IMR-90 (cell line): ENCODE measurements around the gene NEIL1. TPM values are rescaled to one million over a fixed set of nuclear protein-coding genes. Genes with fewer than 3 reads are reported as not detected.

Source experiments
- ATAC-seq: fragments of 200-7000 bp; cut with Tn5 transposase; 2 replicates; pipeline ENCODE4 v1.9.1; 2020; ENCODE audit warnings: low read depth, mild to moderate bottlenecking, moderate library complexity
- BruUV-seq: library from RNA; stranded (reverse); fragments of 400-500 nt; replicated peaks from 2 replicates; lab custom pipeline; 2021; lab: Mats Ljungman, UMichigan
- CTCF ChIA-PET: fragments of 300-600 bp; formaldehyde crosslinking; extraction: SDS; loops from one replicate; lab custom pipeline; 2021; ENCODE audit warnings: antibody characterized with exemption; lab: Yijun Ruan, JAX
- POLR2A ChIA-PET: fragments of 300-600 bp; sonication (Branson Sonifier 250); formaldehyde crosslinking; loops from one replicate; lab custom pipeline; 2022; ENCODE audit warnings: antibody characterized with exemption; ENCODE audit not compliant: unreplicated experiment; lab: Charles Lee
- DNase-seq: peaks from one replicate; pipeline ENCODE4 v3.0.0; 2013
- H2AFZ ChIP-seq: replicated peaks from 2 replicates; pipeline ENCODE3; 2013; ENCODE audit warnings: low read length, mild to moderate bottlenecking; ENCODE audit not compliant: poor library complexity
- H2AK5ac ChIP-seq: 2 replicates; pipeline ENCODE4 v1.6.1; 2013; ENCODE audit warnings: low read depth, low read length, inconsistent platforms
- H2AK9ac ChIP-seq: replicated peaks from 2 replicates; pipeline ENCODE3; 2013; ENCODE audit warnings: mild to moderate bottlenecking, low read depth, low read length, moderate library complexity; ENCODE audit not compliant: poor library complexity
- H2BK120ac ChIP-seq: 2 replicates; pipeline ENCODE4 v1.6.1; 2013; ENCODE audit warnings: low read depth, low read length, inconsistent platforms
- H2BK15ac ChIP-seq: 3 replicates; pipeline ENCODE4 v1.6.1; 2013; ENCODE audit warnings: low read depth, low read length, inconsistent platforms
- H2BK20ac ChIP-seq: 2 replicates; pipeline ENCODE4 v1.6.1; 2013; ENCODE audit warnings: low read depth, mild to moderate bottlenecking, inconsistent platforms, low read length, moderate library complexity
- H2BK5ac ChIP-seq: 2 replicates; pipeline ENCODE4 v1.6.1; 2013; ENCODE audit warnings: mild to moderate bottlenecking, low read depth, low read length, inconsistent platforms; ENCODE audit not compliant: poor library complexity, severe bottlenecking
- H3K14ac ChIP-seq: replicated peaks from 2 replicates; pipeline ENCODE4 v1.6.1; 2013; ENCODE audit warnings: low read depth, low read length, inconsistent platforms
- H3K18ac ChIP-seq: 2 replicates; pipeline ENCODE4 v1.6.1; 2013; ENCODE audit warnings: low read depth, low read length, control low read depth
- H3K23ac ChIP-seq: 2 replicates; pipeline ENCODE4 v1.6.1; 2013; ENCODE audit warnings: low read depth, low read length, inconsistent platforms
- H3K27ac ChIP-seq: 2 replicates; pipeline ENCODE4 v1.5.1; 2013; ENCODE audit warnings: mild to moderate bottlenecking, control low read depth, low read length; ENCODE audit not compliant: insufficient read depth
- H3K27me3 ChIP-seq: 2 replicates; pipeline ENCODE4 v1.6.1; 2013; ENCODE audit warnings: low read length; ENCODE audit not compliant: control insufficient read depth, insufficient read depth
- H3K36me3 ChIP-seq: 2 replicates; pipeline ENCODE4 v1.6.1; 2013; ENCODE audit warnings: low read length, mixed read lengths; ENCODE audit not compliant: control insufficient read depth, insufficient read depth
- H3K4ac ChIP-seq: 2 replicates; pipeline ENCODE4 v1.6.1; 2013; ENCODE audit warnings: low read depth, low read length, inconsistent platforms
- H3K4me1 ChIP-seq: 2 replicates; pipeline ENCODE4 v1.6.1; 2013; ENCODE audit warnings: low read length, mixed read lengths; ENCODE audit not compliant: control insufficient read depth, insufficient read depth
- H3K4me2 ChIP-seq: 2 replicates; pipeline ENCODE4 v1.6.1; 2013; ENCODE audit warnings: low read depth, mild to moderate bottlenecking, control low read depth, low read length, moderate library complexity
- H3K4me3 ChIP-seq: 2 replicates; pipeline ENCODE4 v1.5.1; 2013; ENCODE audit warnings: low read depth, mild to moderate bottlenecking, control low read depth, low read length, moderate library complexity; ENCODE audit not compliant: insufficient read depth
- H3K56ac ChIP-seq: 2 replicates; pipeline ENCODE4 v1.6.1; 2013; ENCODE audit warnings: low read length, inconsistent platforms; ENCODE audit not compliant: insufficient read depth; ENCODE audit errors: extremely low read depth
- H3K79me1 ChIP-seq, 2 experiments: 2 replicates each; pipeline ENCODE4 v1.6.1; 2013; ENCODE audit warnings: low read length in 2 of 2, inconsistent platforms in 1 of 2, low read depth in 1 of 2
- H3K9ac ChIP-seq: 2 replicates; pipeline ENCODE4 v1.6.1; 2013; ENCODE audit warnings: low read depth, low read length, control low read depth
- H3K9me1 ChIP-seq: 2 replicates; pipeline ENCODE4 v1.6.1; 2013; ENCODE audit warnings: low read length, inconsistent platforms; ENCODE audit not compliant: insufficient read depth
- H3K9me3 ChIP-seq: 2 replicates; pipeline ENCODE4 v1.6.1; 2013; ENCODE audit warnings: low read length; ENCODE audit not compliant: control insufficient read depth, insufficient read depth
- H4K20me1 ChIP-seq: 2 replicates; pipeline ENCODE4 v1.6.1; 2013; ENCODE audit warnings: low read length, inconsistent platforms; ENCODE audit not compliant: insufficient read depth
- H4K5ac ChIP-seq: 2 replicates; pipeline ENCODE4 v1.6.1; 2013; ENCODE audit warnings: mild to moderate bottlenecking, low read depth, low read length, control low read depth
- H4K8ac ChIP-seq, 2 experiments: 2 replicates each; pipeline ENCODE4 v1.6.1; 2013; ENCODE audit warnings: low read depth in 2 of 2, low read length in 2 of 2, control low read depth in 1 of 2, inconsistent platforms in 1 of 2
- H4K91ac ChIP-seq: 2 replicates; pipeline ENCODE4 v1.6.1; 2013; ENCODE audit warnings: low read depth, low read length, inconsistent platforms; ENCODE audit not compliant: insufficient read depth
- CEBPB ChIP-seq: IDR thresholded peaks from 2 replicates; pipeline ENCODE4 v1.6.1; 2012; ENCODE audit warnings: low read depth, low read length, improper control_type of control experiment
- CHD1 ChIP-seq: IDR thresholded peaks from 2 replicates; pipeline ENCODE4 v1.6.1; 2012; ENCODE audit warnings: low read depth, low read length, improper control_type of control experiment
- CTCF ChIP-seq: conservative IDR thresholded peaks from 2 replicates; pipeline ENCODE4 v1.5.1; 2012; ENCODE audit warnings: mild to moderate bottlenecking, low read depth, low read length, improper control_type of control experiment
- FOS ChIP-seq: fragments of 150-350 bp; IDR thresholded peaks from 2 replicates; pipeline ENCODE4 v1.6.1; 2016; ENCODE audit warnings: low read depth, low read length
- POLR2A ChIP-seq: IDR thresholded peaks from 2 replicates; pipeline ENCODE4 v1.6.1; 2012; ENCODE audit warnings: mild to moderate bottlenecking, low read depth, low read length
- RAD21 ChIP-seq: IDR thresholded peaks from 2 replicates; pipeline ENCODE4 v1.6.1; 2012; ENCODE audit warnings: low read length, improper control_type of control experiment
- SMC3 ChIP-seq: fragments of 150-350 bp; IDR thresholded peaks from 2 replicates; pipeline ENCODE4 v1.6.1; 2016; ENCODE audit warnings: low read depth, mild to moderate bottlenecking, antibody characterized with exemption, low read length, moderate library complexity
- USF2 ChIP-seq: fragments of 150-350 bp; IDR thresholded peaks from 2 replicates; pipeline ENCODE4 v1.6.1; 2017; ENCODE audit warnings: mild to moderate bottlenecking, antibody characterized with exemption, low read length, low read depth
- WGBS, 2 experiments: methylation state at CpG; one replicate each; pipeline versions ENCODE4 v1.1.5 to v1.1.7; 2013; ENCODE audit warnings: missing lambda C conversion rate in 2 of 2; ENCODE audit not compliant: insufficient read length in 1 of 2; ENCODE audit errors: extremely low coverage in 2 of 2; 5-methylcytosine and 5-hydroxymethylcytosine counted together
- dilution Hi-C: fragments of 300-500 bp; cut with HindIII; formaldehyde crosslinking; loops from one replicate; pipeline ENCODE4 v1.14.3; 2018; ENCODE audit warnings: low sequenced_read_pairs; ENCODE audit not compliant: unreplicated experiment
- in situ Hi-C: fragments of 300-500 bp; cut with MboI; formaldehyde crosslinking; loops from 3 replicates; pipeline ENCODE4 v1.14.3; 2019; ENCODE audit warnings: low sequenced_read_pairs, inconsistent platforms, mixed read lengths
- intact Hi-C: fragments of 100-400 bp; cut with micrococcal nuclease; formaldehyde crosslinking; loops from 2 replicates; pipeline ENCODE4 v1.10.0; 2022
- polyA plus RNA-seq, 3 experiments: library from polyadenylated mRNA; depleted of rRNA; stranded (reverse); fragments of >200 nt; gene quantifications; 2 replicates each; pipeline ENCODE4 v1.2.3, GENCODE V29; 2012; ENCODE audit warnings: low replicate concordance in 1 of 3
- total RNA-seq: library from RNA; depleted of rRNA; stranded (reverse); fragments of >200 nt; gene quantifications from 2 replicates; pipeline ENCODE4 v1.2.3, GENCODE V29; 2012

NEIL1 gene
- total and polyA plus RNA-seq, 2 of the 4 experiments (the other 2 are of a cell fraction) = 1.1 to 3.6 TPM

DNA sequence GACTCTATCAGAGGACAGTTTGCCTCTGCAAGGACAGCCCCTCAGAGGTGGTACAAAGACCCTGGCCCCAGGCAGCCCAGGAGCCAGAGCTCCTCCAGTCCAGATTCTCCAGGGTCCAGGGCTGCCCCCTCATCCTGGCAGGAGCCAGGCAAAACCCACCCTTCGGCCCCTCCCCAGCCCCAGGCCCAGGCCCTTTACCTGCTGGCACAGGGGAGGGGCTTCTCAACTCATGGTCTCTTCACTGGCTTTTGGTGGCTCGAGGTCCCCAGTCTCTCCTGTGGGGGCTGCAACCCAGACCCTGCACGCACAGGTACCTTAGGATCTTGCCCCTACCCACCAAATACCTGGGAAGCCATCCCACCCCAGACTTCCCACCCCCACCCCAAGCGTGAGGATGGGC lies 8.5 kb downstream of the NEIL1 start:
- Histone ChIP-seq H3K4me2 (no peak overlapping the region), H3K4me1 (no peaks in the 10 kb centered on the region), H3K27me3 (no peaks in the 10 kb centered on the region), H2AFZ (no peak overlapping the region), H3K4me3 (no peak overlapping the region), H3K4ac (no peak overlapping the region), H3K18ac (no peak overlapping the region), H3K23ac (no peak overlapping the region), H3K9me1 (peaks cover 17% of the 10 kb centered on the region), H4K8ac (no peak overlapping the region), H2BK20ac (no peak overlapping the region), H3K36me3 (peaks cover 44% of the 10 kb centered on the region), H2BK15ac (no peak overlapping the region), H2BK5ac (no peak overlapping the region), H3K56ac (no peak overlapping the region), H3K9ac (no peak overlapping the region), H4K91ac (no peak overlapping the region), H3K14ac (no peak overlapping the region), H4K20me1 (no peaks in the 10 kb centered on the region), H2BK120ac (no peak overlapping the region), H3K9me3 (no peaks in the 10 kb centered on the region), H3K27ac (no peak overlapping the region), H2AK5ac (no peak overlapping the region), H4K5ac (no peak overlapping the region), H2AK9ac (no peak overlapping the region), H3K79me1 (no peaks in the 10 kb centered on the region; a peak in 1 of 4 replicates)
- DNase-seq (no peak), ATAC-seq (no peak)
- dilution Hi-C loops (no loop called here), in situ Hi-C loops (no loop called here), intact Hi-C loops (no loop called here)
- 100% methylated on average over 1 of the region's 4 CpGs; no CpG with 5 or more reads in 1 of the 2 experiments for WGBS, 2 experiments
- TF ChIP-seq RAD21 (no peak), USF2 (no peak), CTCF (no peak), CEBPB (no peak), FOS (no peak), POLR2A (no peak), CHD1 (no peak), SMC3 (no peak)
- BruUV-seq = no TSS peak
- POLR2A ChIA-PET = no interaction called here
- CTCF ChIA-PET = no interaction called here
